Kidney (tissue), 14 donors: ENCODE data around the gene CAMK1D. TPM values are rescaled to one million over a fixed set of nuclear protein-coding genes. Genes with fewer than 3 reads are reported as not detected.

ENCODE experiments used
- DNase-seq, 5 donors: peaks; one replicate each; pipeline ENCODE4 v3.0.0-alpha.2; 2013 to 2020
- FAIRE-seq: peaks from 2 replicates; lab custom pipeline; 2012; peaks lifted over from hg19 to GRCh38; lab: Jason Lieb, UNC
- H3K27ac ChIP-seq, 2 donors: one replicate each; pipeline ENCODE4 v1.7.0; 2013; ENCODE audit warnings: low read depth in 2 of 2, low read length in 2 of 2, inconsistent platforms in 1 of 2
- H3K27me3 ChIP-seq: one replicate; pipeline ENCODE4 v1.7.1; 2013; ENCODE audit warnings: low read length, inconsistent platforms; ENCODE audit not compliant: control insufficient read depth, insufficient read depth
- H3K36me3 ChIP-seq, 3 donors: one replicate each; pipeline versions ENCODE4 v1.7.0 to v1.7.1; 2013; ENCODE audit warnings: low read length in 3 of 3, control low read depth in 1 of 3, inconsistent platforms in 1 of 3; ENCODE audit not compliant: insufficient read depth in 3 of 3, control insufficient read depth in 2 of 3
- H3K4me1 ChIP-seq, 3 donors: one replicate each; pipeline versions ENCODE4 v1.7.0 to v1.7.1; 2013; ENCODE audit warnings: low read length in 3 of 3, inconsistent platforms in 1 of 3, low read depth in 1 of 3; ENCODE audit not compliant: control insufficient read depth in 2 of 3, insufficient read depth in 2 of 3
- H3K4me3 ChIP-seq, 3 donors: one replicate each; pipeline versions ENCODE4 v1.7.0 to v1.8.1; 2013; ENCODE audit warnings: low read length in 3 of 3, control low read depth in 1 of 3, inconsistent platforms in 1 of 3
- H3K9ac ChIP-seq, 3 donors: one replicate each; pipeline versions ENCODE4 v1.7.0 to v1.7.1; 2013; ENCODE audit warnings: low read length in 3 of 3, control low read depth in 1 of 3, inconsistent platforms in 1 of 3
- H3K9me3 ChIP-seq, 3 donors: one replicate each; pipeline versions ENCODE4 v1.7.0 to v1.7.1; 2013; ENCODE audit warnings: low read length in 3 of 3, control low read depth in 1 of 3, inconsistent platforms in 1 of 3; ENCODE audit not compliant: control insufficient read depth in 2 of 3, insufficient read depth in 1 of 3
- intact Hi-C: fragments of 100-400 bp; cut with DNase I; formaldehyde crosslinking; loops from one replicate; pipeline ENCODE4 v1.11.1; 2022
- polyA plus RNA-seq: library from polyadenylated mRNA; stranded (reverse); fragments of 350-450 nt; fragmentation: Illumina TruSeq; extraction: RNeasy Lipid Tissue Mini Kit (QIAGEN cat#74804); gene quantifications from one replicate; pipeline ENCODE4 v1.2.3, GENCODE V29; 2014; ENCODE audit warnings: low read depth, low replicate concordance; ENCODE audit not compliant: insufficient read depth
- total RNA-seq: library from RNA; stranded (reverse); fragmentation: NEBNext Ultra II Directional; extraction: Animal tissue kit (Norgen Biotek cat#: 25700); gene quantifications from one replicate; pipeline ENCODE4 v1.2.1, GENCODE V29; 2021
- TF ChIP-seq, protein P1 (sequence below): IDR thresholded peaks from 3 replicates; pipeline ENCODE4 v1.5.1; 2012; ENCODE audit warnings: mild to moderate bottlenecking, moderate library complexity, borderline replicate concordance; ENCODE audit not compliant: insufficient read depth; ENCODE audit errors: extremely low read depth
- donor health status: control.
- donor health status: control.
- donor health status: control.
- donor health status: control.
- donor health status: control.
- donor health status: DM: yes; HTN: yes; CAD: no.
- donor health status: Normal renal cell carcinoma (clear cell type).

Gene CAMK1D
- total and polyA plus RNA-seq, 2 donors from 2014 or later = 1.1 to 13.7 TPM

DNA sequence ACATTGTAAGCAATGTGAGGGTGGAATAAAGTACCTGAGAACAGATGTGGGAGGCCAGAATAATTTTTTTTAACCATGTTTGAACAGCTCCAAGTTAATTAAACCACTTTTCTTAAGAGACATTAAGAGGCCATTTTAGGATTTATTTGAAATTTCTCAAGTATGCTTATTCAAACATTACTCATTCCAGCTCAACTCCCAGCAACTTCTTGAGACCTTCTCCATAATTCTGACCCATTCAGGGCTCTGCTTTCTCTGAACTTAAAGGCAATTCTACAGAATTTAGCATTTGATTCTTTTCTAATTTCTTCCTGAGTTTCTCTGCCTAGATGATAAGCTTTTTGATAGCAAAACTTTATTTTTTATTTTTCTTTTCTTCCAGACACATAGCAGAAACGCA lies 314.5 kb downstream of the CAMK1D start:
- Histone ChIP-seq H3K4me3 (no peak overlapping the region), H3K9ac (no peak overlapping the region), H3K36me3 (no peaks in the 10 kb centered on the region), H3K27ac (no peak overlapping the region), H3K4me1 (no peaks in the 10 kb centered on the region), H3K27me3 (no peaks in the 10 kb centered on the region), H3K9me3 (no peaks in the 10 kb centered on the region)
- DNase-seq (no peak), FAIRE-seq (no peak)
- TF ChIP-seq, protein P1, sequence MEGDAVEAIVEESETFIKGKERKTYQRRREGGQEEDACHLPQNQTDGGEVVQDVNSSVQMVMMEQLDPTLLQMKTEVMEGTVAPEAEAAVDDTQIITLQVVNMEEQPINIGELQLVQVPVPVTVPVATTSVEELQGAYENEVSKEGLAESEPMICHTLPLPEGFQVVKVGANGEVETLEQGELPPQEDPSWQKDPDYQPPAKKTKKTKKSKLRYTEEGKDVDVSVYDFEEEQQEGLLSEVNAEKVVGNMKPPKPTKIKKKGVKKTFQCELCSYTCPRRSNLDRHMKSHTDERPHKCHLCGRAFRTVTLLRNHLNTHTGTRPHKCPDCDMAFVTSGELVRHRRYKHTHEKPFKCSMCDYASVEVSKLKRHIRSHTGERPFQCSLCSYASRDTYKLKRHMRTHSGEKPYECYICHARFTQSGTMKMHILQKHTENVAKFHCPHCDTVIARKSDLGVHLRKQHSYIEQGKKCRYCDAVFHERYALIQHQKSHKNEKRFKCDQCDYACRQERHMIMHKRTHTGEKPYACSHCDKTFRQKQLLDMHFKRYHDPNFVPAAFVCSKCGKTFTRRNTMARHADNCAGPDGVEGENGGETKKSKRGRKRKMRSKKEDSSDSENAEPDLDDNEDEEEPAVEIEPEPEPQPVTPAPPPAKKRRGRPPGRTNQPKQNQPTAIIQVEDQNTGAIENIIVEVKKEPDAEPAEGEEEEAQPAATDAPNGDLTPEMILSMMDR = no peak
- intact Hi-C loops = no loop called here

- FAIRE-seq (no peak), DNase-seq (no peak)
- no peaks in the 10 kb centered on the region for H3K36me3 ChIP-seq
- H3K4me1 ChIP-seq = no peaks in the 10 kb centered on the region
- no peak overlapping the region for H3K9ac ChIP-seq
- no peaks in the 10 kb centered on the region for H3K27me3 ChIP-seq
- H3K27ac ChIP-seq = no peak overlapping the region
- H3K4me3 ChIP-seq = no peak overlapping the region
- TF ChIP-seq, protein P1 = no peak
- no peaks in the 10 kb centered on the region for H3K9me3 ChIP-seq
- intact Hi-C loops = no loop called here
Observed at GRCh38 chr10:12665501-12665900, 316.2 kb downstream of the CAMK1D start.

DNA sequence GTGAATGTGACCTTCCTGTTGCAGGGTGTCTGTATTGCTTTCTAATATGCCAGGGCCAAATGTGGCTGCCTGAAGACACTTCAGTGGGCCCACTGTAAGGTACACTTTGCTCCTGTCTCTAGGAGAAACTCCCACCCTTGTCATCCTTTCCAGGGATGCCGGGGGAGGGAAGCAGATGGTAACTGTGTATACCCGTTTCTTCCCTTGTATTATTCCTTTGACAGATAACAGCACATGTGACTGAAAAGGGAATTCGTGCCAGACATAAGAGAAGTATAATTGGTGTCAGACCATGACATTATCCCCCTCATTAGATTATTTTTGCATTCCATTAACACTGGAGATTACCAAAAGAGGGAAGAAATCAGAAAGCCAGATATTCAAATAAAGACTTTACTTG lies 317.7 kb downstream of the CAMK1D start:
- no peak for FAIRE-seq
- TF ChIP-seq, protein P1 = no peak

DNA sequence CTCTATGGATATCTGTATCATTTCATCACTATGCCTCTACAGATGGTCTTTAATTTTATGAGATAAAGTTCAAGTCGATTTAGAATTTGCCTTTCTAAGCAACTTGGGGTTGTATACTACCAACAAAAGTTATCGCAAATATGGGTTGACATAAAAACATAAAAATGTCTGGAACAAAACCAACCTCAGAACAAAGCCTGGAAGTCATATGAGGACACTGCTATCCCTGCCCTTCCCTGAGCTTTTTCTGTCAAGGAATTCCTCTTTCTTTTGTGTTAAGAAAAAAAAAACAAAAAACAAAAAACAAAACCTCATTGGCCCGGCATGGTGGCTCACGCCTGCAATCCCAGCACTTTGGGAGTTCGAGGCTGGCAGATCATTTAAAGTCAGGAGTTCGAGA lies 319.3 kb downstream of the CAMK1D start:
- no peak overlapping the region for H3K4me3 ChIP-seq
- H3K4me1 ChIP-seq = no peaks in the 10 kb centered on the region
- no peak overlapping the region for H3K27ac ChIP-seq
- H3K36me3 ChIP-seq = no peaks in the 10 kb centered on the region
- TF ChIP-seq, protein P1 = no peak
- DNase-seq (no peak), FAIRE-seq (no peak)
- intact Hi-C loops = no loop called here
- no peaks in the 10 kb centered on the region for H3K9me3 ChIP-seq
- H3K9ac ChIP-seq = no peak overlapping the region
- H3K27me3 ChIP-seq = no peaks in the 10 kb centered on the region

More for the DNA sequence above, 317.7 kb downstream of the CAMK1D start:
- no peaks in the 10 kb centered on the region for H3K27me3 ChIP-seq
- intact Hi-C loops = no loop called here
- H3K36me3 ChIP-seq = no peaks in the 10 kb centered on the region
- H3K9ac ChIP-seq = no peak overlapping the region
- no peak overlapping the region for H3K4me3 ChIP-seq
- DNase-seq = no peak
- no peaks in the 10 kb centered on the region for H3K9me3 ChIP-seq
- H3K4me1 ChIP-seq = no peaks in the 10 kb centered on the region
- no peak overlapping the region for H3K27ac ChIP-seq
